IPS DF 4.7 (cell line): ENCODE results near the gene DYNLT1.
"Not testable (repeated sequence)": the region's sequence is repeated elsewhere in the genome, so short reads cannot be mapped to it uniquely, and the experiment has no call there.

Source experiments
- DNase-seq: peaks from one replicate; pipeline ENCODE4 v3.0.0-alpha.2; 2013; ENCODE audit warnings: low spot score; ENCODE audit errors: extremely low read depth

Gene DYNLT1

DNA sequence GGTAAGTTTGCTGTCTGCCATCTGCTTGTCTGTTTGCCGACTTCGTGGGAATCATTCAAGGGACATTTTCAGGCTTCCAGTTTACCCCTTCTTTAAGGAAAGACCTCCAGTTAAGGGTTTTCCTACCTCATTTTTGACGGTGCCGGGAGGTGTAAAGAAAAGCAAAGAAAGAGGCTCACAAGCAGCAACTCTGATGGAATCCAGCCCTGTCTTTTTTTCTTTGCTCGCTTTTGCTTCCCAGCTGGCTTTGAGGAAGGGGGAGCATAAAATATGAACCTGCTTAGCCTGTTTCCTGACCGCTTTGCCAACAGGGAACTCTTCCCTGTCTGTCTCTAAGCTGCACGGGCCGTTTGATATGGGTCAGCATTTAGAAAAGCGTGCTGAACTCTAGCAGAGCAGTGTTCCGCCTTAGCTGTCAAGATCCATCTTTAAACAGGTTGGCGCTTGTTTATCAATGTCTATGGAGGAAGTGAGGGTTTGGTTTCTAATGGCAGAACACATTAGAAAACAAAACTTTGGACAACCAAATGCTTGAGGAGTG lies 19.2 kb upstream of the DYNLT1 start:
- no peak for DNase-seq

- DNase-seq, result no peak
These were observed 18.5 kb upstream of the DYNLT1 start for GRCh38 chr6:158662954-158663624.

GRCh38 chr6:158662607-158662953 lies 18.0 kb upstream of the DYNLT1 start:
- no peak for DNase-seq

DNA sequence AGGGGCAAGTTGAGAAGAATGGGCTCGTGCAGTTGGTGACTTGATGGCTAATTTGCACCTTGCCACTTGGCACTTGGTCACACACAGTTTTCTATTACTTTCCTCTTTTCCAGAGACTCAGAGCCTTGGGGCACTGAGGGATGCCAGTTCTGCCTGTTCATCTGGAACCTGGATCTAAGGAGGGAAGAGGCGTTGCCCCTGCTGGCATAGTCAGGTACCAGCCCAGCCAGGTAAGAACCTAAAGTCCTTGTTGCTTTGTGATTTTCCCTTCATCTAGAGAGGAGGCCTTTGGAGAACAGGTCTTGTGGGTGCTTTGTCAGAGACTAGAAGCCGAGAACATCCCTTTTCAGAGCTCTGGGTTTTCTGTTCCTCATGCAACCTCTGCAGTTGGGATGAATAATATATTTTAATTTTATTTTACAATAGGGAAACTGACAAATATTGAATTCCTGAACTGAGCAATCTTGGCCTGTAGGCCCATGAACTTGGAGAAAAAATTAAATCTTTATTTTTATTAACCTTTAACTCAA lies 16.7 kb upstream of the DYNLT1 start:
- no peak for DNase-seq

DNA sequence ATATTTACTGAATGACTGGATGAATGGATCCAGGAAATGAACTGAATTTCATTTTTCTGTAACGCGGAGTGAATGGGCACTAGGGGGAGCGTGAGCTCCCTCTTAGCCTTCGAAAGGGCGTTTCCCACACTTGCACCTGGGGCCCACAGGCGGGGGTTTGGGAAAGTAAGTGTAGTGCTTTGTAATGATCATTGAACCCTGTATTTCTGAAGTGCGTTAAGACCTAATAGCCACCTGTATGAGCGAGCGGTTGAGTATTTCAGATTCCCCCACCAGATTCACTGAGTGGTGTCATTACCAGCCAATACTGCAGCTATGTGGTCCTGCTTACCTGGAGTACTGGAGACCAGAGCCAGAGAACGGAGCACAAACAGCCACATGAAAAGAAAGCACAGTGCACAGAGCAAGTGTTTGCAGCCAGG lies 15.8 kb upstream of the DYNLT1 start:
- no peak for DNase-seq

GRCh38 chr6:158656986-158657385 lies 12.4 kb upstream of the DYNLT1 start:
- DNase-seq, result not testable (repeated sequence)

GRCh38 chr6:158655569-158656450 lies 11.3 kb upstream of the DYNLT1 start:
- no peak for DNase-seq

GRCh38 chr6:158654960-158655489 lies 10.5 kb upstream of the DYNLT1 start:
- DNase-seq, result no peak

GRCh38 chr6:158654498-158654897 lies 10.0 kb upstream of the DYNLT1 start:
- DNase-seq, result no peak

- DNase-seq, result no peak
These were observed 9.2 kb upstream of the DYNLT1 start for GRCh38 chr6:158653577-158654354.

DNA sequence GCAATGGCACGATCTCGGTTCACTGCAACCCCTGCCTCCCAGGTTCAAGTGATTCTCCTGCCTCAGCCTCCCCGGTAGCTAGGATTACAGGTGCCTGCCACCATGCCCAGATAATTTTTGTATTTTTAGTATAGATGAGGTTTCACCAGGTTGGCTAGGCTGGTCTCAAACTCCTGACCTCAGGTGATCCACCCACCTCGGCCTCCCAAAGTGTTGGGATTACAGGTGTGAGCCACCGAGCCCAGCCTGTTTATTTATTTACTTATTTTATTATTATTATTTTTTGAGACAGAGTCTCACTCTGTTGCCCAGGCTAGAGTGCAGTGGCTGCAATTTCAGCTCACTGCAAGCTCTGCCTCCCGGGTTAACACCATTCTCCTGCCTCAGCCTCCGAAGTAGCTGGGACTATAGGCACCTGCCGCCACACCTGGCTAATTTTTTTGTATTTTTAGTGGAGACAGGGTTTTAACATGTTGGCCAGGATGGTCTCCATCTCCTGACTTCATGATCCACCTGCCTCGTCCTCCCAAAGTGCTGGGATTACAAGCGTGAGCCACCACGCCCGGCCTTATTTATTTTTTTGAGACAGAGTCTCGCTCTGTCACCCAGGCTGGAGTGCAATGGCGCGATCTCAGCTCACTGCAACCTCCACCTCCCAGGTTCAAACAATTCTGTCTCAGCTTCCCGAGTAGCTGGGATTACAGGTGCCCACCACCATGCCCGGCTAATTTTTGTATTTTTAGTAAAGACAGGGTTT lies 7.6 kb upstream of the DYNLT1 start:
- not testable (repeated sequence) for DNase-seq

- no peak for DNase-seq
These were observed 5.0 kb upstream of the DYNLT1 start, which contains the start of gene SYTL3 for GRCh38 chr6:158649289-158650143. TSS of gene SYTL3 (plus strand) at chr6:158650054. CDS start at chr6:158663269, 13,215 bp downstream.

DNA sequence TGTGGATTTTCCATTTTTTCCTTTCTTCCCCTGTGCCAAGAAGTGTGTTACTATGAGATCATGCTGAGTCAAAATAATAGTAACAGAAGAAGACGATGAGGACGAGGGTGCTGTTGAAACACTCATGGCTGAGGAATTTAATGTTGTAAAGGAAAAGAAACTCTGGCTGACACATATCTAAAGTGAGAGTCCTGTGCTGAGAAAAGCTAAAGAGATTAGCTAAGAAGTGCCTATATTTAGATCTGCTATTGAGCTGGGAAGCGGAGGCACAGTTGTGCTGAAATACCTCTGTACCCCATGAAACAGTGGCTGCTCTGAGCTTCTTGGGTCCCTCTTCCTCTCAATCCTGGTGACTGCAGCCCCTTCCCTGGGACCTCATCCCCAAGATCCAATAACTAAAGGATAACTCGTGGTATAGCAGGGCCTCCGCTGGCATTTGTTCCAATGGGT lies 4.2 kb upstream of the DYNLT1 start:
- DNase-seq, result no peak

- DNase-seq, result no peak
These were observed 3.0 kb upstream of the DYNLT1 start for GRCh38 chr6:158647501-158647900.

- DNase-seq, result no peak
These were observed 1.7 kb upstream of the DYNLT1 start for GRCh38 chr6:158646023-158646910.

DNA sequence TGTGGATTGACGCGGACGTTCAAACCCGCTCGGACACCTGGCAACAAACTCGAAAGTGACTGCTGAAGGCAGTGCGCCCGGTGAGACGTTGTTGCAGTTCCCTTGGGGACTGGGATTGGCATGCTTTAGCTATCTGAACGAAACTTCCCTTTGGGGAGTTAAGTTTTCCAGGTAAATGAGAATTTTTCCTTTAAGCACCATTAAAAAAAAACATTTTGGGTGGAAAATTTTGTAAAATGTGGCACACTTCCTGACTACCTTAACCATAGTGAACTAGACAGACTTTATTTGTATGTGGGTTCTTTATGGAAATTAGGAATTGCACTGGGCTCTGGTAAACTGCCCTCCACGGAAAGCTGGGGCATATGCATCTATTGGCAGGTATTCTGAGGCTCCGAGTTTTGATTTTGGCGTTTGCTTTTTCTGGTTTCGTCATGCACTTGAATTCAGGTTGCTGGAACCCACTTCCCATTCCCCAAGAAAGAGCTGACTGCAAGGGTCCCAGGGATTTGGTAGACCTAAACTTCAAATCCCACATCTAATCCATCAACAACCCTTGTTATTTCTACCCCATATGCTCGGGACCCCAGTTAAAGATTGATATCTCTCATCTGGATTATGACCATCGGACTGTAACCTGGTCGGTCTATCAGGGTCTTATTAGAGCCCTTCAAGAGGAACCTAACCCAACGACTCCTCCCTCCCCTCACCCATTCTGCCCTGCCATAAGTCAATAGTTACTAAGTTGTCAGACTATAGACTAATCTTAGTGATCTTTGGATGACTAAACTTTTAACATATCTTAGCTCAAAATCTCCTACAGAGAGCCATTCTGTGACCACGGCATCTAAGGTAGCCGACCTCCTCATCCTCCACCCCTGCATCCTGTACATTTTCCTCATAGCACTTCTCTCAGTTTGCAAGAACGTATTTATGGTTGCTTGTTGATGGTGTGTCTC lies 800 bp upstream of the DYNLT1 start:
- DNase-seq, result no peak

- DNase-seq, result no peak
These were observed 710 bp downstream of the DYNLT1 start for GRCh38 chr6:158643836-158644230.
